NCI-H524 treated with DMSO at 0.1 percent for 48 hours (cell line): Measurements from ENCODE around the gene TMEM233.

Experiments used
- DNase-seq: peaks from one replicate; lab custom pipeline; 2025; lab: John Stamatoyannopoulos, UW

TMEM233 gene

DNA sequence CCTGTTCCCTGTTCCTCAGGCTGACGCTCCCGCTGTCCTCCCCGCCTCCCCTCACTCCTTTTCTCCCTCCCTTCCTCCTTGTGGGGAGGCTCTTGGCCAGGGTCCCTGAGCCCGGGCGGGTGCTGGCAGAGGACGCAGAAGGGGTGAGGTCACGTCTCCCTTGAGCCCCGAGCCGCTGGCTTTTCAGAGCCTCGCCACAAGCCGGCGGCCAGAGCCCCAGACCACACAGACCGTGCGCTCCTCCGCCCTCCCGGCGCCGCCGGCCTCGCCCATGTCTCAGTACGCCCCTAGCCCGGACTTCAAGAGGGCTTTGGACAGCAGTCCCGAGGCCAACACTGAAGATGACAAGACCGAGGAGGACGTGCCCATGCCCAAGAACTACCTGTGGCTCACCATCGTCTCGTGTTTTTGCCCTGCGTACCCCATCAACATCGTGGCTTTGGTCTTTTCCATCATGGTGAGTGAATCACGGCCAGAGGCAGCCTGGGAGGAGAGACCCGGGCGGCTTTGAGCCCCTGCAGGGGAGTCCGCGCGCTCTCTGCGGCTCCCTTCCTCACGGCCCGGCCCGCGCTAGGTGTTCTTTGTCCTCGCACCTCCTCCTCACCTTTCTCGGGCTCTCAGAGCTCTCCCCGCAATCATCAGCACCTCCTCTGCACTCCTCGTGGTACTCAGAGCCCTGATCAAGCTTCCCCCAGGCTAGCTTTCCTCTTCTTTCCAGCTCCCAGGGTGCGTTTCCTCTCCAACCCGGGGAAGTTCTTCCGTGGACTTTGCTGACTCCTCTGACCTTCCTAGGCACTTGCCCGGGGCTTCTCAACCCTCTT, at the start of gene TMEM233:
TMEM233 (plus strand) TSS at position 197 of the 821 bp plus-strand sequence; CDS start at position 272, 75 bp downstream.
- no peak for DNase-seq

DNA sequence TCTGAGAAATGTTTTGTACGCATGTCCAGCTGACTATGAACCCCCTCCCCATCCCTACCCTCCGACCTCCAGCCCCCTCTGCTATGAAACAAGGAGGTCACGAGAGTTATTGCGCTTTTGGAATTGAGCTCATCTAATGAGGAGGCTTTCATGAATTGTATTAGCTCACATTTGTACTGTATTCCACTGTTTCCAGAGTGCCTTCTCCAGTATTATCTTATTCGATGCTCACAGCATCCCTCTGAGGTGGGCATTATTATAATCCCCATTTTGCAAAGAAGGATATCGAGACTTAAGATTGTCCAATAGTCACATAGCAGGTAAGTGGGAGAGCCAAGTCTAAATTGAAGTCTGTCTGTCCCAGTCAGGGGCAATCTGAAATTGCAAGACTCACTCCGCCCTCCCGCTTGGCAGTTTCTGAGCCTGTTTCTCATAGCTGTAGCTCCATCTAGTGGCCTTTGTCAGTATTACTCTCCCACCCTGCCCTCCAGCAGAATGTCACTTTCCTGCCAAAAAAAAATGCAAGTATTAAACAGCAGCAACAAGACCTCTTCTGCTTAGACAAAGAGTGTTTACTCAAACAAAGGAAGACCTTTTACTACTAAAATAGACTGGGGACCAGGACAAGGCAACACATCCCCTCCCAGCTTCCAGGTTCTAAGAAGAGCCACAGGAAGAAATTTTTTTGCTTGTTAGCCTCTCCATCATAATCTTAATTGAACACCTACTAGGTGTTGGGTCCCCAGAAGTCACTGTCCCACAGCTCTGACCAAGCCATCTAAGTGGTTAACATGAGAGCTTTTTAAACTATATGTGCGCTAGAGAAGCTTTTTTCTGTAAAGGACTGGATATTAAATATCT, 48.6 kb upstream of the TMEM233 start:
- no peak for DNase-seq

DNA sequence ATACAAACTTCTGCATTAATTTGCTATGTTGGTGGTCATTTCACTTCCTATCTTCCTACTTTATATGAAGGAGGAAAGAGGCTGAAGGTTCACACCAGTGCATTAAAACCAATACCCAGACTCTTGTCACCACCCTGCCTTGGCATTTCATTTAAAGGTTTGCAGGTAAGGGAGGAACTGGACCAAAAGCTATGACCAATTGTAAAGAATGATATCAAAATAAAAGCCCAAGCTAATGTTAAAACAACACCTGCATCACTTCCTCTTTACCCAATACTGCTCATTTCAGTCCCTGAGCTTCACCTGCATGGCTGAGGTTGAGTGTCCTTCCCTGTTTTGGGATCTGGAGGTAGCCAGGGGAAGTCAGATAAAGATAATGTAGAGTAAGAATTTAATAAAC, 47.2 kb upstream of the TMEM233 start:
- no peak for DNase-seq

GRCh38 chr12:119547001-119547400, 46.6 kb upstream of the TMEM233 start:
- no peak for DNase-seq

DNA sequence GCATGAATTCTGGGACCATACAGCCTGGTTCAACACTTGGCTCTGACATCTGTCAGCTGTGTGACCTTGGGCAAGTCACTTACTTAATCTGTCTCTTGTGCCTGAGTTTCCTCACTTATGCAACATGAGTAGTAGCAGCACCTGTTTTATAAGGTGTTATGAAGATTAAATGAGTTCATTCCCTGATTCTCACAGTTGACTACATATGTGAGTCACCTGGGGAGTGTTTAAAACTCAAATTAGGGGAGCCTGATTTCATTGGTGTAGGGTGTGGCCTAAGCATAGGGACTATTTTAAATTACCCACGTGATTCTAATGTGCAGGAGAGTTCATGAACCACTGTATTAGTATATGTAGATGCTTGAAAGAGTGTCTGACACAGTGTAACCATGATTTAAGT, 36.7 kb upstream of the TMEM233 start:
- no peak for DNase-seq

DNA sequence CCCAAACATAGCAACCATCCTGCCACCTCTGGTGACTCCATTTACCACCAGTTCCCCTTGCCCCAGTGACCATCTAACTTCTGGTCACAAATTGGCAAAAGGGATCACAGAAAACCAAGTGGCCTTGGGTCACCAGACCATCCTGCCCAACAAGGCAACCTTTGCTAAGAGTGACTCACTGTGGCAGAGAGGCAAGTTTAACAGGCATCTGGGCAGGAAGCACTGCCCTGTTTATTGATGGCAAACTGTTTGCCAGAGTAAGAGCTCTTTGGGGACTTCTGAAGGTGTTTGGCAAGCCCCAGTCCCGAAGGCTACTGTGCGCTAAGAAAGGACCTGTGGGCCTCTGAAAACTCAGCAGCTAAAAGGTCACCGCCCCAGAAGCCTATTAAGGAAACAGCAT, 28.2 kb upstream of the TMEM233 start:
- DNase-seq: no peak

DNA sequence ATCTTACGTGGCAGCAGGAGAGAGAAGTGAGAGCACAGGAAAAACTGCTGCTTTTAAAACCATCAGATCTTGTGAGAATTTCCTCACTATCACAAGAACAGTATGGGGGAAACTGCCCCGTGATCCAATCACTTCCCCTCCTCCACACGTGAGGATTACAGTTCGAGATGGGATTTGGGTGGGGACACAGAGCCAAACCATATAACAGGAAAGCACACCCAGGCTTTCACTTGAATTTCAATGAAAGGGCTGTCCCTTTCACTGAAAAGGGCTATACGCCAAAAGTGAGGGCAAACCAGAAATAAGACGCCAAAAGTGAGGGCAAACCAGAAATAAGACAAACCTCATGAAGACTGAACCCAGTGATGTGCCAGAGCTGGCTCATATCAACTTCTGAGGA, 22.8 kb upstream of the TMEM233 start:
- no peak for DNase-seq

DNA sequence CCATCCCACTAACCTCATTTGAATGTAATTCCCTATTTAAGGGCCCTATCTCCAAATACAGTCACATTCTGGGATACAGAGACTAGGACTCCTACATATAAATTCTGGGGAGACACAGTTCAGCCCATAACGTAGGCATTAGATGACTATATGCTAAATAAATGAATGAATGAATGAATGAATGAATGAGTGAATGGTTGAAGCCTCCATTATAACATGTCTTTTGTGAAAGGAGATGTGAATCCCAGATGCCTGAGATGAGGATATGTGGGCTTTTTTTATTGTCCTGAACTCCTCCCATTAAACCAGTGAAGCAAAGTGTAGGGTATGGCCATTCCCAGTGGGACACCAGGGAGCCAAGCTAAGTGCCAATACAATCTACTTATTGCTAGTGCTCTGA, 20.5 kb upstream of the TMEM233 start:
- no peak for DNase-seq

GRCh38 chr12:119574255-119574654, 19.3 kb upstream of the TMEM233 start:
- DNase-seq: no peak

GRCh38 chr12:119576118-119576810, 17.3 kb upstream of the TMEM233 start:
- no peak for DNase-seq

GRCh38 chr12:119576915-119577314, 16.7 kb upstream of the TMEM233 start:
- no peak for DNase-seq

- no peak for DNase-seq
Observed at GRCh38 chr12:119578112-119578511, 15.5 kb upstream of the TMEM233 start.

DNA sequence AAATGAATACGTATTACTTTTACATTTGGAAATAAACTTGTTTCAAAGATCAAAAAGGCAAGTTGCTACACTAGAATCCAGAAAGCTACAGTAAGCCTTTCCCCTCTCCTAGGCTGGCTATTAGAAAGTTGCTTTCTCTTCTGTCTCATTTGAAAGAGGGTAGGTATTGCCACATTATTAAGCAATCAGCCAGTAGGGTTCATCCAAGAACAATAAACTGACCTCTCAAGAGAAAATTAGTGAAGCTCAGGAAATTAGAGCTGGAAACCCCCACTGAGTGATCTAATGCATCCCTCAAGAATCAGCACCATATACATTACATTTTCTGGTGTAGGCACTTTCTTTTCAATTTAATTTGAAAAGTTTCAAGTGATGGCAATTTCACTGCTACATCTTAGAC, 4.5 kb upstream of the TMEM233 start:
- no peak for DNase-seq

GRCh38 chr12:119589634-119590033, 3.9 kb upstream of the TMEM233 start:
- no peak for DNase-seq

- DNase-seq: no peak
Observed at GRCh38 chr12:119592232-119592631, 1.3 kb upstream of the TMEM233 start.

DNA sequence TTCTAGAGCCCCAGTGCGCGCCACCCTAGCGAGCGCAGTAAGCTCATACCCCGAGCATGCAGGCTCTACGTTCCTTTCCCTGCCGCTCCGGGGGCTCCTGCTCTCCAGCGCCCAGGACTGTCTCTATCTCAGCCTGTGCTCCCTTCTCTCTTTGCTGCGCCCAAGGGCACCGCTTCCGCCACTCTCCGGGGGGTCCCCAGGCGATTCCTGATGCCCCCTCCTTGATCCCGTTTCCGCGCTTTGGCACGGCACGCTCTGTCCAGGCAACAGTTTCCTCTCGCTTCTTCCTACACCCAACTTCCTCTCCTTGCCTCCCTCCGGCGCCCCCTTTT, 791 bp downstream of the TMEM233 start:
- DNase-seq: no peak

DNA sequence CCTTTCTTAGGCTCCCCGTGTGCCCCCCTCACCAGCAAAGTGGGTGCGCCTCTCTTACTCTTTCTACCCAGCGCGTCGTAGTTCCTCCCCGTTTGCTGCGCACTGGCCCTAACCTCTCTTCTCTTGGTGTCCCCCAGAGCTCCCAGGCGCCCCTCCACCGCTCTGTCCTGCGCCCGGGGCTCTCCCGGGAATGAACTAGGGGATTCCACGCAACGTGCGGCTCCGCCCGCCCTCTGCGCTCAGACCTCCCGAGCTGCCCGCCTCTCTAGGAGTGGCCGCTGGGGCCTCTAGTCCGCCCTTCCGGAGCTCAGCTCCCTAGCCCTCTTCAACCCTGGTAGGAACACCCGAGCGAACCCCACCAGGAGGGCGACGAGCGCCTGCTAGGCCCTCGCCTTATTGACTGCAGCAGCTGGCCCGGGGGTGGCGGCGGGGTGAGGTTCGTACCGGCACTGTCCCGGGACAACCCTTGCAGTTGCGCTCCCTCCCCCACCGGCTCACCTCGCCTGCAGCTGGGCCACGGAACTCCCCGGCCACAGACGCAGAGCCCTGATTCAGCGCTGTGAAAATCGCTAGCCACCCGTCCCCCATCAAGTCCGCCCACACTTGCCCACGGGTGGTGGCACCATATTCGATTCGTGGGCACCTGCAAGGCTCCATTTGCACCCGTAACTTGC, 1.3 kb downstream of the TMEM233 start:
- no peak for DNase-seq

DNA sequence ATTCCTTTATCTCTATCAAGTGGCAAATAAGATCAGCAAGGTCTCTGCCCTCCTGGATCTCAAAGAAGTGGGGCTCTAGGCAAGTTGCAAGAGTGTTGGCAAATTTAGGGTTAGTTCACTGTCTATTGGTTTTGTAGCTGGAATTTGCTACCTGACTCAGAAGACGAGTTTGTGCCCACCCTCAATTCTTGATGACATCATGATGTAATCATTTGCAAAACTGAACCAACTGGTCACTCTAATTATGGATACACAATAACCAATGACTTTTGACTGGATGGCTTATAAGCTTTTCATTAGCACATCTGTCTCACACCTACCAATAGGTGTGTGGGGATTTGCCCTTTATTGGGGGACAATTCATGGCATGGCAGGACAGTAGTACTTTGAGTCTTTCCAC, 4.6 kb downstream of the TMEM233 start:
- DNase-seq: no peak

- DNase-seq: no peak
Observed at GRCh38 chr12:119601877-119602733, 8.5 kb downstream of the TMEM233 start.

DNA sequence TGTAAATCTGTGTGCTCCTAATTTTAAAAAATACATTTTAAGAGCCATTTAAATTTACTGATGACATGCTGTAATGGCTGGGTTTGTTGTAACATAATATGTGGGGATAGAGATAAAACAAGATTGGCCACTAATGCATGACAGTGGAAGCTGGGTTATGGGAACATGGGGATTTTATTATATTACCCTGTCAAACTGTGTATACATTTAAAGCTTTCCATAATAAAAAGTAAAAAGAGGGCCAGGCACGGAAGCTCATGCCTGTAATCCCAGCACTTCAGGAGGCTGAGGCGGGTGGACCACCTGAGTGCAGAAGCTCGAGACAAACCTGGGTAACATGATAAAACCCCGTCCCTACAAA, 9.1 kb downstream of the TMEM233 start:
- no peak for DNase-seq

- no peak for DNase-seq
Observed at GRCh38 chr12:119603767-119604166, 10.2 kb downstream of the TMEM233 start.
